Thoracic aorta (tissue), 2 donors: Measurements from ENCODE around the gene IL1RAPL2. TPM values are rescaled to one million over a fixed set of nuclear protein-coding genes. Genes with fewer than 3 reads are reported as not detected.

ENCODE experiments used
- ATAC-seq: fragments of 150-250 bp; one replicate; pipeline ENCODE4 v1.8.0; 2017; ENCODE audit warnings: low read depth; ENCODE audit not compliant: insufficient number of reproducible peaks, low FRiP score
- DNase-seq: peaks from one replicate; pipeline ENCODE4 v3.0.0-alpha.2; 2020; ENCODE audit warnings: low spot score
- H3K27ac ChIP-seq, 2 donors: fragments of 200-600 bp; sonication (generic); 1 replicate in 1 of 2; 2 replicates in 1 of 2; pipeline ENCODE4 v1.5.1; 2016; ENCODE audit warnings: mild to moderate bottlenecking in 2 of 2, moderate library complexity in 2 of 2
- H3K27me3 ChIP-seq: fragments of 200-600 bp; sonication (generic); replicated peaks from 2 replicates; pipeline ENCODE4 v1.6.0; 2016; ENCODE audit warnings: mild to moderate bottlenecking; ENCODE audit not compliant: insufficient read depth
- H3K36me3 ChIP-seq: fragments of 200-600 bp; sonication (generic); one replicate; pipeline ENCODE4 v1.5.1; 2016
- H3K4me1 ChIP-seq, 2 donors: fragments of 200-600 bp; sonication (generic); 1 replicate in 1 of 2; 2 replicates in 1 of 2; pipeline versions ENCODE4 v1.5.1 to v1.6.0; 2016; ENCODE audit warnings: low read depth in 2 of 2, mild to moderate bottlenecking in 1 of 2; ENCODE audit not compliant: control insufficient read depth in 1 of 2
- H3K4me3 ChIP-seq: fragments of 200-600 bp; sonication (generic); 2 replicates; pipeline ENCODE4 v1.5.1; 2016; ENCODE audit warnings: mild to moderate bottlenecking
- H3K9me3 ChIP-seq: fragments of 200-600 bp; sonication (generic); 2 replicates; pipeline ENCODE4 v1.5.1; 2016
- CTCF ChIP-seq: fragments of 200-600 bp; sonication (generic); IDR thresholded peaks from one replicate; pipeline ENCODE4 v1.5.1; 2019; ENCODE audit warnings: antibody characterized with exemption
- total RNA-seq, 2 donors: library from RNA; depleted of rRNA; stranded (reverse); fragments of >200 nt; gene quantifications; one replicate each; pipeline versions ENCODE4 v1.1.0 to v1.2.3, GENCODE V29; 2016

The IL1RAPL2 gene
- total RNA-seq, 2 donors from 2014 or later, result not detected

GRCh38 chrX:105052926-105053325 is 486.9 kb downstream of the IL1RAPL2 start:
- ATAC-seq (no peak), DNase-seq (no peak)
- Histone ChIP-seq H3K36me3 (no peaks in the 10 kb centered on the region), H3K9me3 (no peaks in the 10 kb centered on the region), H3K27ac (no peak overlapping the region), H3K4me3 (no peak overlapping the region), H3K27me3 (no peaks in the 10 kb centered on the region), H3K4me1 (no peaks in the 10 kb centered on the region)
- no peak for TF ChIP-seq CTCF

- Histone ChIP-seq H3K4me1 (no peaks in the 10 kb centered on the region), H3K36me3 (no peaks in the 10 kb centered on the region), H3K27ac (no peak overlapping the region), H3K27me3 (no peaks in the 10 kb centered on the region), H3K9me3 (no peaks in the 10 kb centered on the region), H3K4me3 (no peak overlapping the region)
- ATAC-seq (no peak), DNase-seq (no peak)
- TF ChIP-seq CTCF, result no peak
Measured at GRCh38 chrX:105063743-105064142, 497.7 kb downstream of the IL1RAPL2 start.

DNA sequence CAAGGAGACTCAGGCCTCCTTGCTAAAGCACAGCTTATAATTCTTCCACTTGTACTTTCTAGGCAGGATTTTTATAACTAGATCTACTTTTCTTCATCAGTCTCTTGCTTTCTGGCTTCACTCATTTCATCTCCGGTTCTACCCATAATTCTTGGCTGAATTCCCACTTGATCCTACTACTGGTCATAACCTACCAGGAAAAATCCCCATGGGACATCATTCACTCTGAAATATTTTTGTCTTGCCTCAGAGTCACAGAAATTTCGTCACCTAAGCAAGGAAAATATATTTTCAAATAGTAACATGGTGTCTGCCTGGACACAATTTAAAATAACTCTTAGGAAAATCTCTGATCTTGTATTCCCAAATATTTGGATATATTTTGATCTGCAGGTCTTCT is 532.2 kb downstream of the IL1RAPL2 start:
- no peaks in the 10 kb centered on the region for H3K9me3 ChIP-seq
- no peak overlapping the region for H3K27ac ChIP-seq
- H3K4me3 ChIP-seq, result no peak overlapping the region
- no peaks in the 10 kb centered on the region for H3K27me3 ChIP-seq
- no peak for DNase-seq
- TF ChIP-seq CTCF, result no peak
- H3K36me3 ChIP-seq, result no peaks in the 10 kb centered on the region
- H3K4me1 ChIP-seq, result no peaks in the 10 kb centered on the region
- ATAC-seq, result no peak

- DNase-seq, result no peak
- Histone ChIP-seq H3K4me3 (no peak overlapping the region), H3K4me1 (no peaks in the 10 kb centered on the region), H3K27ac (no peak overlapping the region), H3K27me3 (no peaks in the 10 kb centered on the region), H3K36me3 (no peaks in the 10 kb centered on the region), H3K9me3 (no peaks in the 10 kb centered on the region)
- TF ChIP-seq CTCF, result no peak
- ATAC-seq, result no peak
Measured at GRCh38 chrX:105098812-105099211, 532.8 kb downstream of the IL1RAPL2 start.

DNA sequence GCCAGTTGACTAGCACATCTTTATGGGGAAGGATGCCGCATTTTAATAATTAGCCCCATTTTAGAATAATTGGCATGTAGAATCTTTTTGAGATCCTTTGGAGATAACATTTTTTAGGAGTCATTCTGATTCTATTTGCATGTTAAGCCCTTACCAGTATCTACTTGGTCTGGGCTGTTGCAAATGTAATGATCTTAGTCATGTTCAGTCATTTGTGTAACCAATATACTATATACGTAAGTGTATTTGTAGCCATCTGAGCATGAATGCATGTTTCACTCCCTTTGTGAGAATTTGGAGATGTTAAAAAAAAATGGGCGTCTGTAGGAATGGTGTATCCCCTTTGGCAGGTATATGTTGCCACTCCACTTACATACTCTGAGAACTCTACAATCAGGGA is 535.4 kb downstream of the IL1RAPL2 start:
- TF ChIP-seq CTCF, result no peak
- Histone ChIP-seq H3K36me3 (no peaks in the 10 kb centered on the region), H3K4me3 (no peak overlapping the region), H3K27me3 (no peaks in the 10 kb centered on the region), H3K9me3 (no peaks in the 10 kb centered on the region), H3K4me1 (no peaks in the 10 kb centered on the region), H3K27ac (no peak overlapping the region)
- no peak for DNase-seq
- ATAC-seq, result no peak
